Activated CD8-positive, alpha-beta memory T cell treated with anti-CD3 and anti-CD28 coated beads, Interleukin-2, amount 50 U/mL, for 1 hour (primary cell): Measurements from ENCODE around the gene CD300E.
"Not testable (repeated sequence)": the region's sequence is repeated elsewhere in the genome, so short reads cannot be mapped to it uniquely, and the experiment has no call there.

Experiments used
- DNase-seq: peaks from one replicate; pipeline ENCODE4 v3.0.0-alpha.2; 2020; ENCODE audit errors: extremely low read depth

CD300E gene

GRCh38 chr17:74623693-74624093, at the start of gene CD300E:
Gene CD300E, minus strand, starts transcription at chr17:74623738. Its CDS starts 117 bp downstream, at chr17:74623621.
- DNase-seq: no peak

DNA sequence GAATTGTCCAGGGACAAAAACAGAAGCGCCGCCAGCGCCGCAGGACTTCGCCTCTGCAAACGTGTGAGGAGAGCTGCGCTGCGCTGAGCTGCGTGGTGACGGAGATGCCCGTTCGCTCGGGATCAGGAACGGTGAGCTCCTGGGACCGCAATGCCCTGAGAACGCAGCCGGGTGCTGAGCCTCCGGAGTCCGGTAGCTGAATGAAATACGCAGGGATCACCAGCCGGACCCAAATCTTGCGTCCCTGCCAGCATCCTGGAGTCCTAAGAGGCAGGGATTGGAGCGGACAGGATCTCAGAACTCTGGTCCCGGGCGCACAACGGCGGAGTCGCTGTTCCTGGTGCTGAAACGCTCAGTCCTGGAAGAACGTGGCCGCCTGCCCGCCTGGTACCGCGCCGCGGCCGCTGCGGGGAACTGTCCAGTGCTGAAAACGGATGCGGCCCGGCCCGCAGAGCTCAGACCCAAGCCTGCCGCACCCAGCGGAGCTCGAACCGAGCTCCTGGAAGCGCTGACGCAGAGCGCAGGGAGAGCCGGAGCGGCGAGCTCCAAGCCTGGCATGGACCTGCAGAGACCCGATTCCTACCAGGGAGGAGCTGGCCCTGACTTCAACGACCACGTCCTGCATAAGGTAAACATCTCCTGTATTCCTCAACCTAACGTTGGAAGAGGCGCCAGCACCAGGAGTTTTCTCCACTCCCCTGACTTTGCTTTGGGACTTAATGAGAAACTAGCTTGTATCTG, 47.7 kb upstream of the CD300E start:
- no peak for DNase-seq

GRCh38 chr17:74670329-74670728, 46.8 kb upstream of the CD300E start:
- DNase-seq: no peak

DNA sequence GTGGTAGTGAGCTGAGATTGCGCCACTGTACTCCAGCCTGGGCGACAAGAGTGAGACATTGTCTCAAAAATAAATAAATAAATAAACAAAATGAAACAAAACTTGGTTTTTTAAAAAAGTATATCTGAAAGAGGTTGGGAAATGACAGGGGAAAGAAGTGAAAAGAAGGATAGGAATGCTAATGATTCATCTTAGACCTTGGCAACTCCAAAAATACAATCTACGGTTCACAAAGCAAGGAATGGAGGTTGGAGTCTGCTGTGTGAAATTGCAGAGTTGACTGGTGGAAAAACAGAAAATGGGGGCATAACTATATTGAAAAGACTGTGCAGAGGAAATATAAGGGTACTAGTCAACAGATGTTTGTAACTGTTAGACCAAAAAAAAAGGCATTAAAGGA, 40.0 kb upstream of the CD300E start:
- DNase-seq: no peak

- no peak for DNase-seq
Measured at GRCh38 chr17:74659889-74660288, 36.4 kb upstream of the CD300E start.

DNA sequence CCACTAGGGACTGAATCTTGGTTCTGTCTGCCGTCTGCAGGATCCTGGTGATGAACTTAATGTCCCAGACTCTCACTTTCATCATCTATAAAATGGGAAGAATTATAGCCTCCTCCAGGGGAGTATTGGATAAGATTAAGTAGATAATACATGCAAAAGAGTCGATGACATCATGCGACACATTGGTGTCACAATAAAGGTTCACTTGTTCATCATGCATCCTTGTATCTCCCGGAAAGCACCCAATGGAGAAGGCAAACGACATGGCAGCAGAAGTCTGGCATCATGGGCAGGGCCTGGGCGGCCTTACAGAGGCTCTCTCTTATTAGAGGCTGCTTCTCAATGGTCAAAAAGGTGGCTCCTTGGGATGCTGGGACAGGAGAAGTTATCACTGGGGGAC, 35.1 kb upstream of the CD300E start:
- no peak for DNase-seq

DNA sequence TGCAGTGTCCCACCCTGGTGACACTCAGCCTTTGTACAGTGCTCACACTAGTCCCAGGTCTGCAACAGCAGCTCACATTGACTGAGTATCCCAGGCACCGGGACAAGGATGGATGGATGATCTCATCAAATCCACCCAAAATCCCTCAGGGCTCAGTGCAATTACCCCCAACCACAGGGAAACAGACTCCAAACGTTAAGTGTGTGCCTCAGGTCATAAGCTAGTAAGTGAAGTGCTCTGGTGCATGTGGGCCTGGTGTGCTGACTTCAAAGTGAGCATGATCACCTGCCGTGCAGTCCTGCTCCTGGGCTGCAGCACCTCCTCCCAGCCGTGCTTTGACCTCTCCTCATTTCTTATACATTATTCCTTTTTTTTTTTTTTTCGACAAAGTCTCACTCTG, 31.2 kb upstream of the CD300E start:
- DNase-seq: no peak

DNA sequence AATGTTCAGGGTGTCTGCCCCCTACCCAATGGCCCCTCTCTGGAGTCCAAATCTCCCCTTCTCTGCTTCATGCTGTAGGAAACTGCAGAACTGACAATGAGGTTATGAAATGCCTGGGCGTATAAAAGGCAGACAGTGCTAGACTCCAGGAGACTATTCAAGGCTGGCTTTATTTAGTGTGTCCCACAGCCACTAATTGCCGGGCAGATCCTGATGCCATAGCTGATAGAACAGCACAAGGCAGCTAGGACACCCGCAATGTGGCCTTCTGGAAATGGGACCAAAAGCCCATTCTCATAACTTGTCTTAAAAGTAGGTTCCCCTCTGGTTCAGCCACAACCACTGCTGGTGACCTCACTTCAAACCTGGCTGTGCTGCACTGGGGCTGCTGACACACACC, 28.5 kb upstream of the CD300E start:
- no peak for DNase-seq

GRCh38 chr17:74649909-74650308, 26.4 kb upstream of the CD300E start:
- DNase-seq: no peak

GRCh38 chr17:74647871-74648672, 24.5 kb upstream of the CD300E start:
- no peak for DNase-seq

DNA sequence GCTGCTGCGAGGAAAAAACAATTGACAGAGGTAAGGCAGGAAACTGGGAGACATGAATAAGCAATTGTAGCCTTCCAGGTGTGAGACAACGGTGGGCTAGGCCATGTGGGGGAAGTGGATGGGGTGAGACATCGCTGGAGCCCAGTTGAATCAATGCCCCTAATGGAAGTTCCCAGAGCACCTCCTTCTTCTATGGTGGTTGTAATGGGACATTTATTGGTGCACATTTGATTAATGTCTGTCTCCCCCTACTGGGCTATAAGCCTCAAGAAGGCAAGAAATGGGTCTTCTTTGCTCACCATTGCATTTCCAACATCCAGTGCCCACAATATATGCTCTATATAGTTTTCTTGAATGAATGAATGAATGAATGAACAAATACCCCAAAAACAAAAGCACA, 22.7 kb upstream of the CD300E start:
- no peak for DNase-seq

- no peak for DNase-seq
Measured at GRCh38 chr17:74645010-74645409, 21.5 kb upstream of the CD300E start.

DNA sequence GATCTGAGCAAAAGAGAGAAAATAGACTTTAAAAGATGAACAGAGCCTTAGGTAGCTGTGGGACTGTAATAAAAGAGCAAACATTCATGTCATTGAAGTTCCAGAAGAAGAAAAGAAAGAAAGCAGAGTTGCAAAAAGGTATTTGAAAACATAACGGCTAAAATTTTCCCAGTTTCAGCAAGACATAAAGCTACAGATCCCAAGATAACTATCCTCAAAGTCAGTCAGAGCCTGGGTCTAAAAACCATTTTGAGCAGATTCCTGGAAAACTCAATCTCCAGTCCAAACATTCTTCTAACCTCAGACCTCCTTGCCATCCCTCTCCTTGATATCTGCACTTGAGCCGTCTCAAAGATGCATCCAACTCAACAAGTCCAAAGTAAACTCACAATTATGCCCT, 20.9 kb upstream of the CD300E start:
- no peak for DNase-seq

DNA sequence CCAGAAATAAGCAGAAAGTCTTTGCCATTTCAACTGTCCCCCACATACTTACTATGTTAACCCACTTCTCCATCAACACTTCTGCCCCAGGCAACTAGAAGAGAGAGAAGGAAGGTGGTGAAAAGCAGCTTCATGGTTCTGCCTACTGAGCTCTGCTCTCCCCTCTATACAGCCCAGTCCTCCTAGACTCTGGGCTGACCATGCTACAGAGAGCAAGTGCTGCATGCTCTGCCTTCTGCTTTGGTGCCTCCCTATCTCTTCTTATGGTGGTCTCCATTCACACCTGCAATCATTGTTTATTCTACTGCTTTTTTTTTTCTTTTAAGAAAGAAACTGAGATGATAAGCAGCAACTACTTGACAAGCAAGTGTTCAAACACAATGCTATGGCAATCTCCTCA, 20.3 kb upstream of the CD300E start:
- DNase-seq: no peak

DNA sequence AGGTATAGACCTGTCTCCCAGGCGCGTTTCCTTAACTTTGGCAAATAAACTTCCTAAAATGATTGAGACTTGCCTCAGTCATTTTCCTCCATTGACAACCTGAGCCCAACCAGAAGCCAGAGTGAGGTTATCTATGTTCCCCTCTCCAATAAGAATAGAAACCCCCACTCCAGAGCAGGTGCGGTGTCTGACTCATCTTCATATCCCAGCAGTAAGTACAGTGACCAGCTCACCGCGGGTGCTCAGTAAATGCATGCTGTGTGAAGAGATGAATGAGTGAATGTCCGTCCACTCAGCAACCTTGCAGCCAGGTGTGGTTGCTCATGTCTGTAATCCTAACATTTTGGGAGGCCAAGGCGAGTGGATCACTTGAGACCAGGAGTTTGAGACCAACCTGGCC, 19.5 kb upstream of the CD300E start:
- no peak for DNase-seq

DNA sequence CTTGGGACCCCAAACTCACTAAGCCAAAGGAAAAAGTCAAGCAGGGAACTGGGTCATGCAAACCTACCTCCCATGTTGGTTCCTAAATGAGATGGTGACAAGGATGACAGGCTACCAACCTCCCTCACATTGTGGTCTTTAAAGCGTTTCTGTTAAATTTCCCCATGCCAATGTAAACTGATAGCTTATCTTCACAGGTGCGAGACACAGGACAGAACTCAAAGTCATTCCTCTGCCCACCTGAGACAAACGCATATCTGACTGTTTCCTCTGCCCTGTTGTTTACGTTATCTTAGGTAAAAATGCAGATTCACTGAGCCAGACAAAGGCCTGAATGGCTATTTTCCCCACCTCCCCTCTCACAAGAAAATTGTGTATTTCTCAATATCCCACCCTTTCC, 19.0 kb upstream of the CD300E start:
- no peak for DNase-seq

- DNase-seq: no peak
Measured at GRCh38 chr17:74641958-74642298, 18.4 kb upstream of the CD300E start.

- DNase-seq: no peak
Measured at GRCh38 chr17:74641224-74641957, 17.9 kb upstream of the CD300E start.

GRCh38 chr17:74639704-74640151, 16.2 kb upstream of the CD300E start:
- DNase-seq: no peak

- no peak for DNase-seq
Measured at GRCh38 chr17:74637926-74638325, 14.4 kb upstream of the CD300E start.

DNA sequence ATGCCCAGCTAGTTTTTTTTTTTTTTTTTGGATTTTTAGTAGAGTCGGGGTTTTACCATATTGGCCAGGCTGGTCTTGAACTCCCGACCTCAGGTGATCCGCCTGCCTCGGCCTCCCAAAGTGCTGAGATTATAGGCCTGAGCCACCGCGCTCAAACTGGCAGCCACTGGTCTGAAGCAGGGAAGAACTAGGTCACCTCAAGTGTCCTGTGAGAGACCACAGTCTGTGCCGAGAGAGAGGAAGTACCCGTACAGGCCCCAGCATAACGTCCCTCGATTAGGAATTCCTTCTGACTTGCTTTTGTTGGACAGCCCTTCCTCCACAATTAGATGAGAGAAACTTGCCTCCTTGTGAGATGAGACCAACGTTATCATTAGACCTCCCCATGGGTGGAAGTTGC, 13.7 kb upstream of the CD300E start:
- no peak for DNase-seq

DNA sequence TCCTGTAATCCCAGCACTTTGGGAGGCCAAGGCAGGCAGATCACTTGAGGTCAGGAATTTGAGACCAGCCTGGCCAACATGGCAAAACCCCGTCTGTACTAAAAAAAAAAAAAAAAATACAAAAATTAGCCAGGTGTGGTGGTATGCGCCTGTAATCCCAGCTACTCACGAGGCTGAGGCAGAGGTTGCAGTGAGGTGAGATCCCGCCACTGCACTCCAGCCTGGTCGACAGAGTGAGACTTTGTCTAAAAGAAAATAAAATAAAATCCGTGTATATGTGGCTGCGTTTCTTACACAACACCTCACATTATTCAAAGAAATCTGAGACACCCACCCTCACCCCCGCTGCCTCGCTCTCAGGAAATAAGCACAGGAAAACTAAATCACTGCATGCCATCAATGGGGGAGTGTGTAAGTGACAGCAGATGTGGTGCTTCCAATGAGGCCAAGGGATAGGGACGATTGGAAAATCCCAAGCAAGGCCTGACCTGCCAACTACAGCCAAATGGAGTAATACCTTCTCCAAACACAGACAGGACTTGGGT, 13.1 kb upstream of the CD300E start:
- DNase-seq: not testable (repeated sequence)
